Mucosa of stomach (tissue), 1 donor: Measurements from ENCODE around the gene CAPS.

Source experiments
- H3K27me3 ChIP-seq: one replicate; pipeline ENCODE4 v1.7.0; 2013; ENCODE audit warnings: mild to moderate bottlenecking, low read length; ENCODE audit not compliant: control insufficient read depth, insufficient read depth
- H3K36me3 ChIP-seq: one replicate; pipeline ENCODE4 v1.7.0; 2013; ENCODE audit warnings: low read length; ENCODE audit not compliant: control insufficient read depth, insufficient read depth
- H3K4me1 ChIP-seq: one replicate; pipeline ENCODE4 v1.7.0; 2013; ENCODE audit warnings: mild to moderate bottlenecking, low read length; ENCODE audit not compliant: control insufficient read depth, insufficient read depth
- H3K4me3 ChIP-seq: one replicate; pipeline ENCODE4 v1.7.0; 2013; ENCODE audit warnings: low read length
- H3K9ac ChIP-seq: one replicate; pipeline ENCODE4 v1.7.0; 2013; ENCODE audit warnings: mild to moderate bottlenecking, low read length, moderate library complexity
- H3K9me3 ChIP-seq: one replicate; pipeline ENCODE4 v1.7.0; 2013; ENCODE audit warnings: mild to moderate bottlenecking, low read length, moderate library complexity; ENCODE audit not compliant: control insufficient read depth
- donor health status: Pancreatic carcinoma.

Gene CAPS

DNA sequence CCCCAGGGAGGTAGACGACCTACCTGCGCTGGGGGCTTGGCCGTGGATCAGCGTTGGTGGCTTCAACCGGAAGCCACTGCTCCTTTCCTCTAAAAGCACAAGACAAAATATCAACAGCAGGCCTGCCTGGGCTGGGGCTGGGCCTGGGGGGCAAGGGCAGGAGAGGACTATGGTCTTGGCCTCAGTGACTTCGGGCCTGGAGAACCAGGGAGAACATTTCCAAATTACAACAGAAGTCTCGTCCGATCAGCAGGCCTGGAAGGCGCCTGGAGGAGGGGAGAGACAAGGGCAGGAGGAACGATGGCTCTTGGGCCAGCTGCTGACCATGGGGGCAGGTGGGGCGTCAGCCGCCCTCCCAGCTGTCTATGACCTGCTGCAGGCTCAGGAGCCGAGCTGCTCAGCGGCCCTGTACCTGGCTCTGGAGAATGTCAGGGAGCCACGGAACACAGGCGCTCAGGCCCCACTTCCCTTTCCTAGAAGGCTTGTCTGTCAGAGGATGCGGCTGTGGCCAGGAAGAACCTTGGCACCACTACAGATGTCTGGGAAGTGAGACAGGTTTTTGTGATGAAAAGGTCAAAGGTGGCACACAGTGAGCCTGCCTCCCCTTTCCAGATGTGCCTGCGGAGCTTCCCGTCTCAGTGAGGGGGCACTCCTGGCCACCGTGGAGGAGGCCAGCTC, 19.5 kb downstream of the CAPS start:
- H3K36me3 ChIP-seq: peaks cover 10% of the 10 kb centered on the region

DNA sequence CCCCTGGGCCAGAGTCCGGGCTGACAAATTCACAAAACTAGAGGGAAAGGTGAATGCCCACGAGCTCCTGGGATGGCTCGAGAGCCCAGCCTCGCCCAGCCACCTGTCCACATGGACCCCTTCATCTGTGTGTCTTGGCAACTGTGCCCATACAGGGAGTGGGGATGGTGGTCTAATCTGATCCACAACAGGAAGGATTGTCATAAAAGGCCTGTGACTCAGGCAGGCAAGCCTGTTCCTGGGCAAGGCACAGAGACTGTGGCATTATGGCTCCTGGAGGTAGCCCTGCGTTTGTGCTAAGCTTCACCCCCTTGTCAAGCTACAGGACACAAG, 20.0 kb downstream of the CAPS start:
- Histone ChIP-seq H3K36me3 (peaks cover 10% of the 10 kb centered on the region), H3K4me1 (peaks cover 21% of the 10 kb centered on the region), H3K27me3 (no peaks in the 10 kb centered on the region), H3K9me3 (no peaks in the 10 kb centered on the region), H3K4me3 (no peak overlapping the region), H3K9ac (no peak overlapping the region)

More for the DNA sequence above, 19.5 kb downstream of the CAPS start:
- no peaks in the 10 kb centered on the region for H3K27me3 ChIP-seq
- H3K4me3 ChIP-seq: no peak overlapping the region
- no peak overlapping the region for H3K9ac ChIP-seq
- H3K4me1 ChIP-seq: peaks cover 21% of the 10 kb centered on the region
- H3K9me3 ChIP-seq: no peaks in the 10 kb centered on the region

DNA sequence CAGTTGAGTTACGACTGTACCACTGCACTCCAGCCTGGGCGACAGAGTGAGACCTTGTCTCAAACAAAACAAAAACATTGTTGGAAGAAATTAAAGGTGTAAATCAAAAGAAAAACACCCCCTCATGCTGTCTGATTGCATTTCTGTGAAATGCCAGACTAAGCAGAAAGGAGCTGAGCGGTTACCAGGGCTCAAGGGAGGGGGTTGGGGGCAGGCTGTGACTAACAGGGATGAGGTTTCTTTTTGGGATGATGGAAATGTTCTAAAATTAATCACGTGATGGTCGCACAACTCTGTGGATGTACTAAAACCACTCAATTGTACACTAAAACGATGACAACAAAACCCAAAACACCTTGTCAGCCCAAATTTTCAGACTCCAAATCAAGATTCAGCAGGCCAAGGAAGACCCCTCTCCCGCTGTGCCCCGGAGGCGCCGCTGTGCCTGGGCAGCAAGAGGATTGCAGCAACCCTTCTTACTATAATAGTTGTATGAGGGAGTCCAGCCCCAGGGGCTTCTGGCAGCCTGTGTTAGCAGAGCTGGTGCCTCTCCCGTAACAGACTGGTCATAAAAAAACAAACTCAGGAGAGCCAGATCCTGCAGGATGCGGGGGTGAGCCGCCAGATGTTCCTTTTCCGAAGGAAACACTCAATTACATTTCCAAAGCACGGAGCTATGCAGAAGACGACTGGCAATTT, 20.9 kb downstream of the CAPS start:
- H3K9ac ChIP-seq: no peak overlapping the region
- peaks cover 10% of the 10 kb centered on the region for H3K36me3 ChIP-seq
- no peaks in the 10 kb centered on the region for H3K27me3 ChIP-seq
- peaks cover 15% of the 10 kb centered on the region for H3K4me1 ChIP-seq
- no peaks in the 10 kb centered on the region for H3K9me3 ChIP-seq
- no peak overlapping the region for H3K4me3 ChIP-seq

DNA sequence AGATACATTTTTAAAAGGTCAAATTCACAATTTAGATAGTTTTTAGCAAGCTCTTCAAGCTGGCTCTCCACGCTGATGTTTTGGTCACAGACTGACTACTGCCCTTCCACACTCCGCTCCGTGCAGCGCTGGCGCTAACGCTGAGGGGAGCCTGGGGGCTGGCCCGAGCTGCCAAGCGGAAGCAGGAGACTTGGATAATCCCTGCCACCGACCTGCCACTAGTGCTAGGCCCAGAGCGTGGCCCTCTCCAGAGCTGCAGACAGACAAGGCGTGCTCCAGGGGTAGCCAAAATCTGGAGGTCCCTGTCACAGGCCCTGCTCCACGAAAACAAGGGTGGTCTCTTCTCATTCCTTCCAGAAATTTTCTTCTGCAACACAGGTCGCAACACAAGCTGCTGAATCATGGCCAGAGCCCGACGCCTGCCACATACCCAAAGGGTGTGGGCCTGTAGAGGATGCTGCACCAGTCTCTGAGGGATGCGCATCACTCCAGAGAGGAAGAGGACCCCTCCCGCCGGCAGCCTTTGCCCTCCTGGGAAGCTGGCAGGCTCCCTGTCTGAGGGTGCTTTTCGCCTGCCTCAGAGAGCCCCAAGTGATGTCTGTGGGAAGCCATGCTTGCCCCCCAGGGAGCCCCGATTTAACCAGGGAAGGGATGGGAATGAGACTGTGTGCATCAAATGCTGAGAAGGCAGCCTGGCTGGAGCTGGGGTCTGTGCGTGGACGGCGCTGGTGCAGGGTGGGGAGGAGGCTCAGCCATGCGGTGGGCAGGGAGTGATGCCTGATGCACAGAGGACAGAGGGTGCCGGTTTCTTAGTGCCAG, 21.6 kb downstream of the CAPS start:
- H3K36me3 ChIP-seq: peaks cover 6% of the 10 kb centered on the region
- no peak overlapping the region for H3K9ac ChIP-seq
- H3K9me3 ChIP-seq: no peaks in the 10 kb centered on the region
- H3K27me3 ChIP-seq: no peaks in the 10 kb centered on the region
- H3K4me3 ChIP-seq: no peak overlapping the region
- peaks cover 15% of the 10 kb centered on the region for H3K4me1 ChIP-seq

DNA sequence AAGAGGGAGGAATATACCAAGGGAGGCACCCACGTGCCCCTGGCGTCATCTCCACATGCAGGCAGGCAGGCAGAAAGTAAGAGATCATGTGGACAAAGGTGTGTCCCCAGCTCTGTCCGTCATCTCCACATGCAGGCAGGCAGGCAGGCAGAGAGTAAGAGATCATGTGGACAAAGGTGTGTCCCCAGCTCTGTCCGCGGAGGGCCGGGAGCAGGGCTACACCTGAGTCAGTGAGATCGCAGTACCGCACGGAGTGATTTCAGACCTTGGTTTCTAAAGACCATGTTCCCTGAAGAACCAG, 22.2 kb downstream of the CAPS start:
- Histone ChIP-seq H3K36me3 (peaks cover under 1% of the 10 kb centered on the region), H3K4me1 (peaks cover 15% of the 10 kb centered on the region), H3K27me3 (no peaks in the 10 kb centered on the region), H3K9me3 (no peaks in the 10 kb centered on the region), H3K4me3 (no peak overlapping the region), H3K9ac (no peak overlapping the region)

DNA sequence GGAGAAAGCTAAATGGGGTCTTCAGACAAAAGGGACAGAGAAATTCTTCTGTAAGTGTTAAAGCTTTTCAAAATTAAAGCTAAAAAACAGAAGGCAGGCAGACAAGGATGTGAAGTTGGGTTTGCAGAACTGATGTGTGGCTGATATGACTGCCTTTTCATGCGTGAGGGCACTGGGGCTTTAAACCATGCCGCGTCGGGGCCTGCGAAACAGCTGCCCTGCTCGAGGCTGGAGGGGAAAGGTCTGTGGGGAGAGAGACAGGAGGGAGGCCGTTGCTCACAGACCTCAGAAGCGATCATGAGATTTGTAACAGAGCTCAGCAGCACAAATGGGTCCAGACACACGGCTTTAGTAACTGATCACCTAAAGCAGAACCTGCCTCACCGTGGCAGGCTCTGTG, 23.5 kb downstream of the CAPS start:
- Histone ChIP-seq H3K4me3 (no peak overlapping the region), H3K36me3 (no peaks in the 10 kb centered on the region), H3K9ac (no peak overlapping the region), H3K27me3 (no peaks in the 10 kb centered on the region), H3K9me3 (no peaks in the 10 kb centered on the region), H3K4me1 (peaks cover 19% of the 10 kb centered on the region)

DNA sequence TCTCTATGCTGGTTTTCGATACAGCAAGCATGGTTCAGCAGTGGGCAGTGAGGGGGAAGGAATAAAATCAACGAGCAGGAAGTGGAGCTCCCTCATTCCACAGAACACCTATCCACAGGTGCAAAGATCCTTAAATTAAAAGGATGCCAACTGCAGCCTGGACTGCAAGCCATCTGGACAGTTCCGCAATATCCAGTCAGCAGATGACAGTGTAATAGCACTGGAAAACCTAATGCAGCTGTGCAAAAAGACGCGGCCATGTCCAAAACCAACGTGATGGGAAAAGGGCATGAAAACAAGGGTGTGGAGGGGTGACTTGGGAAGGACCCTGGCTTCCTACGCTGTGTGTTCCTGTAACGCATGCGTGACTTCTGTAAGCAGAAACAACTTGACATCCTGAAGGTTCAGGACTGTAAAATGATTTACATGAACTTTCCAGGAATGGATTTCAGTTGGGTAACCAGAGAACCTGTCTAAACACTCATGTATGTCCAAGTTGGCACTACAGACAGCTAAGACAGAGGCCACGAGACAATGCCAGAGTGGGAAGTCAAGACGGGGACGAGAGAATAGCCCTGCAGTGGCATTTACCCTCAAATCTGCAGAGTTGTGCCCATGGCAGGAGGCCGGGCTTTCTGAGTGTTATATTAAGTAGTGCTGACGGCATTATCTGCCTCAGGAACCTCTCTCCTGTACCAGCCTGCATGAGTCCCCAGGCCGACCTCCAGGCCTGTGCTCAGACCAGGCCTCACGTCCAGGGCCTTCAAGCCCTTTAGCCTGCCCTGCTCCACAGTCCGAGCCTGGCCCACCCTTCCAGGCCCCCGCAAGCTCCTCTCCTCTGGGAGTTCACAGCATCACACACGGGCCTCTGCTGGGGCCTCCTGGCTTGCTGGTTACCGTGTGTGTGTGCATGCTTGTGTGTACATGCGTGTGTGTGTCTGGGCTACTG, 26.5 kb downstream of the CAPS start:
- no peak overlapping the region for H3K9ac ChIP-seq
- no peaks in the 10 kb centered on the region for H3K36me3 ChIP-seq
- no peaks in the 10 kb centered on the region for H3K27me3 ChIP-seq
- no peaks in the 10 kb centered on the region for H3K9me3 ChIP-seq
- H3K4me1 ChIP-seq: peaks cover 22% of the 10 kb centered on the region
- no peak overlapping the region for H3K4me3 ChIP-seq

DNA sequence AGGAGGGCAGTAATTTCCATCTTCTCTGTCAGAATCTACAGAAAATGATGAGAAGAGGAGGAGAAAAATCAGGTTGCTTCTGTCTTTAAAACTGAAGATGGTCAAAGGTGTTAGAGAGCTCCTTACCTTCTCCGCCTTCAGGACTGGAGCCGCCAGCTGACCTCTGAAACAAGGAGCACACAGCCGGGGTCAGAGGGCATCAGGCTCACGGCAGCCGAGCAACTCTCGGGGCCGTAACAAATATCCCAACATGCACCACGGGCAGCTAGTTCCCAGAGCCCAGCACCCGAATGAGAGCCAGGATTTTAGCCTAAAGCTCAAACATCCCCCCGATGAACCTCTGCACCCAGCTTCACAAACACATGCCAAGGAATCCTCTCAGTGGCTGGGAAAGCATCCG, 27.6 kb downstream of the CAPS start:
- Histone ChIP-seq H3K36me3 (no peaks in the 10 kb centered on the region), H3K4me1 (peaks cover 11% of the 10 kb centered on the region), H3K9me3 (no peaks in the 10 kb centered on the region), H3K4me3 (no peak overlapping the region), H3K27me3 (no peaks in the 10 kb centered on the region), H3K9ac (no peak overlapping the region)

DNA sequence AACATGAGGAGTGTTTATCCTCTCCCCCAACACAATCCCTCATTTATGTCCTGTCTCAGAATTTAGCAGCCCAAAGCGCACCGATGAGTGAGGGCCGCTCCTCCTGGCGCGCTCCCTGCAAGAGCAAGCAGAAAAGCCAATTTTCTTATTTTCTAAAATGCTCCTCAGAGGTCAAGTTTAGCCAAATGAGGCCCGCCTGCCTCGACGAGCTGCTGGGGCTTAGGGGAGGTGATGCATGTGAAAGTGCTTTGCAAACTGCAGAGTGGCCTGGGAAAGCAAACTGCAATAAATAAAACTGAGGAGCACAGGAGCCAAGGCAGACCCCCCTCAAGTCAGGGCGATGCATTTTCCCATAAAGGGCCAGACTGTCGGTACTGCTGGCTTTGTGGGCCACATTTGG, 29.0 kb downstream of the CAPS start:
- H3K9me3 ChIP-seq: no peaks in the 10 kb centered on the region
- H3K27me3 ChIP-seq: no peaks in the 10 kb centered on the region
- peaks cover 14% of the 10 kb centered on the region for H3K4me1 ChIP-seq
- no peaks in the 10 kb centered on the region for H3K36me3 ChIP-seq
- no peak overlapping the region for H3K4me3 ChIP-seq
- no peak overlapping the region for H3K9ac ChIP-seq

DNA sequence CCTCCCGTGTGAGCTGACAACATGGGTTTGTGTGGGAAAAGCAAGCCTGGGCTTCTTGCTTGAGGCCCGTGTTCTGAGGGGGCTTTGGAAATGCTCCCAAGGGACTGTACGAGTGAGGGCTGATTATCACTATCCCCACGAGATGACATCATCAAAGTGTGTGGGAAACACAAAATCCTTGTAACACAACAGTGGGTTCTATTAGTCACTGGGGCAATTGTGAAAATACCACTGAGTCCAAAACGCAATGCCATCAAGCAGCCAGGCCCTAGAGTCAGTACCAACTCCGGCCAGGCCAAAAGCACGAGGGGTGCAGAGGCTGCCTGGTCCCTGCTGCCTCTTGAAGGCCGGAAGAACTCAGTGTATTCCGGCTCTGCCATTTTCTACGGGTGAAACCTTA, 29.6 kb downstream of the CAPS start:
- Histone ChIP-seq H3K4me3 (no peak overlapping the region), H3K36me3 (no peaks in the 10 kb centered on the region), H3K4me1 (peaks cover 14% of the 10 kb centered on the region), H3K9ac (no peak overlapping the region), H3K27me3 (no peaks in the 10 kb centered on the region), H3K9me3 (no peaks in the 10 kb centered on the region)

DNA sequence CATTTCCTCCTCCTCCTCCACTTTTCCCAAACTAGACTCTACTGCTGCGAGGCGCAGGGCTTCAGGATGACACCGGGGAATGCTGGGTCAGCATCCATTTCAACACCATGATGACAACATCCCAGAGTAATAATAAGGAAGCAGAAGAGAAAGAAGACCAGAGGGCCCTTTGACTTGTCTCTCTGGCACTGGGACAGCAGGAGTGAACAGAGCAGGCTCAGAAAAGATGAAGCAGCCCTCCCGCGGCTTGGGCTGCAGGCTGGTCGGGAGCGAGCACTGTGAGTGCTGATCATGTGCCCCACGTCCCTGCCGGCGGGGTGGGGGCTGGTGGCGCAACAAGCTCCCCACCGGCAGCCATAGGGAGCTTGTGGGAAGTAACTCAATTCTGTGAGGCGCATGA, 33.4 kb downstream of the CAPS start:
- H3K9me3 ChIP-seq: no peaks in the 10 kb centered on the region
- no peak overlapping the region for H3K9ac ChIP-seq
- no peak overlapping the region for H3K4me3 ChIP-seq
- no peaks in the 10 kb centered on the region for H3K36me3 ChIP-seq
- peaks cover 40% of the 10 kb centered on the region for H3K4me1 ChIP-seq
- no peaks in the 10 kb centered on the region for H3K27me3 ChIP-seq
